HG03442 (cell line): Measurements from ENCODE around the gene TREML2.
"Not testable (repeated sequence)": the region's sequence is repeated elsewhere in the genome, so short reads cannot be mapped to it uniquely, and the experiment has no call there.

Experiments
- ATAC-seq: cut with Tn5 transposase; IDR thresholded peaks from one replicate; pipeline ENCODE4 v1.9.1; 2021; ENCODE audit warnings: mild to moderate bottlenecking, moderate library complexity; ENCODE audit not compliant: unreplicated experiment

Gene TREML2

DNA sequence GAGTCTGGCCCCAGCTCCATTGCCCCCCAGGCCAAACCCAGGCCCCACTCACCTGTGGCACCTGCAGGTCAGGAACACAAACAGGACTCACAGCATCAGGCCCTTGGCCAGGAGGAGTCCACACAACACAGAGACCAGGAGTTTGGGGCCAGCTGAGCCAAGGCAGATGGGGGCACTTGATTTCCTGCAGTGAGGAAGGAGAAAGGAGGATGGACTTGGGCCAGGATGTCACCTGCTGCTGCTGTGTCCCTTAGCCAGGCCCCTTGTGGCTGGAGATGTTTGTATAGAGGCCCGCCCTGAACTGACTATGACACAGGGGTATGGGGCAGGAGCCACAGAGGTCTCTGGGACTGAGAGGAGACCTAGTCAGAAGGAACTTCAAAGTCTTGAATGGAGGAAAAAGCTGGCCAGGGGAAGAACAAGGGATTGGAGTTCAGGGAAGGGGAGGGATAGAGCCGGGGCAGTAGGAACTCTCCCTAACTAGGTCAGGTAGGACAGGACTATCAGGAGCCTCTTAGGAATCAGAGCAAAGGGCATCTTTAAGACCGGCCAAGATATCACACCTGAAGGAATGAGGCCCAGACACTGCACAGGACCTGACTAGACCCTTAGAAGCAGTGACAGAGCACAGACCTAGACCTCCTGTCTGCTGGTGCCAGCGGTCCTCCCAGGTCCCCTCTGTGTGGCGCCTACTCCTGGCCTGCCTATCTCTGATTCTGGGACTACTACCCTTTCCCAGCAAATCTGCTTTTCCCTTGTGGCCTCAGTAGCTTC, 8.8 kb upstream of the TREML2 start:
- no peak for ATAC-seq

DNA sequence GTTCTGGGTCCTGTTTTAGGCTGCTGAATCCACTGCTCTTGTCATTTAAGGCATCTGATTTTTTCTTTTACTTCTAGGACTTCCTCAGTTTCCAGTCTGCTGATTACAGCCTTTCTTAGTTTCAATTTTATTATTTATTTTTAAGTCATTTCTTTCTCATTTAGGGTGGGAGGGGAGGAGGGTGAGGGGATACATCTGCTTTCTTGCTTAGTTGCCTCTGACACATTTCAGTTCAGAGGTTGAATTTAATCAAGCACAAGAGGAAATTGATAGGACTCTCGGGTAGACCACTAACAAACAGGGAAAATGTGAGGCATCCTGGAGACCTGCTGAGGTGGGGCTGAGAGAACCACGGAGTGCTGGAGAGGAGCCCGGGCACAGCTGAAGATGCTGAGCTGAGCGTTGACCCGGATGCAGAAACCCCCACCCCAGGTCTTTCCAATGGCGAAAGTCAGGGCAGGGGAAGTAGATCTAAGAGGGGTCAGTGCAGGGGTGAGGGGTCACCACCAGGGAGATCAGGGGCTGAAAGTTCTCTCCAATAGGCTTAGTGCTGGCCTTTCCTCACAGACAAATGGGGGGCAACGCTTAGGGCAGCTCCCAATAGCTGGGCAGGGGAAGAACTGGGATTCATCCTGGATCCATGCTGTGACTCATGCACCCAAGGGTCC, 7.6 kb upstream of the TREML2 start:
- ATAC-seq = no peak

DNA sequence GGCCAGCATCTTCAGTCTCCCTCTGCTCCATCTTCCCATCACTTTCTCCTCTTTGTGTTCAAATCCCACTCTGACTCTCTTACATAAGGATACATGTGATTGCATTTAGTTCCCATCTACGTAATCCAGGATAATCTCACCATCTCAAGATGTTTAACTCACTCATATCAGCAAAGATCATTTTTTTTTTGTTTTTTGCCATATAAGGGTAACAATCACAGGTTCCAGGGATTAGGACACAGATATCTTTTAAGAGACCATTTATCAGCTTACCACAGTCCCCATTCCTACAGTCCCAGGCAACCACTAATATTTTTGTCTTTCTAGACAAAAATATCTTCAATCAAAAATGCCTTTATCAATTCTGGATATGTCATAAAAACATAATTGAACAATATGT, 3.2 kb upstream of the TREML2 start:
- no peak for ATAC-seq

DNA sequence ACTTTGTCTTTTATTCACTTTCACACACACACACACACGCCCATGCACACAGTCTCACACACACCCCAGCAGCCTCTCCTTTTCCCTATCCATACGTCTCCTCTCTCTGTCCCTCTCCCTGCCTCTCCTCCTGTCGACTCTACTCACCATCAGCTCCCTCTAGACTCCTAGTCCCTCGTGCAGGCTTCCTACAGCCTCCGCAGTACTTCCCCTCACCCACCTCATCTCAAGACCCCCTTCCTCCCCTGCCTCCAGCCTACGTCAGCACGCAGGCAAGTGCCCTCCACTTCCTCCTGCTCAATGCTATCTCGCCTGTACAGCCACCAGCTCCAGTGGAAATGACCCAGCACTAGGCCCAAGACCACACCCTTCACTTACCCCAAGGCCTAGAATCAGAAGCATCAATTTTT, 820 bp upstream of the TREML2 start:
- no peak for ATAC-seq

DNA sequence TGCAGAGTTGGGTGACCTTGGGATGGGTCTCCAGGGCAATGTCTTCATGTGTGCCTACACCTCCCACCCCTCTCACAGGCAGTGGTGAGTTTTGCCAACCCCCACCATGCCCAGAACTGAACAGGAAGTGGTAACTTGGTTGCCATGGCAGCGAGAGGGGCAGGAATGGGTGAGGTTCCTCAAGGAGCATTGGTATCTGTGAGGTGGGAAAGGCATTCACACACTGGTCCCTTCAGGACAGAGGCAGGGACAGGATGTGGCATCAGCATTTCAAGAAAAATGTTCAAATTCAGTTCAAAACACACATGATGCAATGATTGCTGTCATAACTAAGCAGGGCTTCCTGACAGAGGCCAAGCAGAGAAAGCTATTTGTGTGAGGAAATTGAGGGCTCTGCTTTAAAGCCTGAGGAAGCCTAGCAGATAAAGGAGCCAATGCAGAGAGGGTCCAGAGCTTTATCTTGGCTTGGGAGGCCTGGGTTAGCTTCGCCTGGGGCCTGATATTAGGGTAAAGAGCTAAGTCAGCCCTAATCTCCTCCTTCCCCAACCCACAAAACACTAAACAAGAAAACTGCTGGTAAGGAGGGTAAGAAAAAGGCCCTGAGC, 551 bp downstream of the TREML2 start:
- no peak for ATAC-seq

DNA sequence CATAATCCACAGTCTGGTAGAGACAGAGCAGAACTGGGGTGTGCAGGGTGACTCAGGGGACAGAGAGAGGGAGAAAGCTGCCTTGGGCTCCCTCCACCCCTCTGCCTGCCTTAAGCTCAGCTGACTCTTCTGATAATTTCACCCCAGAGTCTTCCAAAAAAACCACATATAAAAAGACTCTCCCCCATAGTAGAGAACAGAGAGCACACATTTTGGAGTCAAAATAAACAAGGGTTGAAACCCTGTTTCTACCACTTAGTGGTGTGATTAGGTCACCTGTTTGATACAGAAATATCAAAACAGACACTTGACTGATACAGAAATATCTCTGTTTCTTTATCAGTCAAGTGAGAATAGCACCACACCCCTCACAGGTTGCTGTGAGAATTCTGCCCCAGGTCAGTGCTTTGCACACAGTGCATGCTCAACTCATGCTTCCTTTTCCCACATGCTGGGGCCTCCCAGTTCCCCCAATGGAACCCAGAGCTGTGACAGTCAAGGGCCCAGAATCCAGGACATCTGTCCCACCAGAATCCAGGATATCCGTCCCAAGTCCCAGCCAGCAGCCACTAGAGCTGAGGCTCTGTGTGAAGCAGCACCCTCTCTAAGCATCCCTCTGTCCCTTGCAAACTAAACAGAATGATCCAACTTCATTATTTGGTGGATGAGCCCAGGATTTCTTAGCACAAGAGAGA, 1.2 kb downstream of the TREML2 start:
- peak; percentile 45 for ATAC-seq

DNA sequence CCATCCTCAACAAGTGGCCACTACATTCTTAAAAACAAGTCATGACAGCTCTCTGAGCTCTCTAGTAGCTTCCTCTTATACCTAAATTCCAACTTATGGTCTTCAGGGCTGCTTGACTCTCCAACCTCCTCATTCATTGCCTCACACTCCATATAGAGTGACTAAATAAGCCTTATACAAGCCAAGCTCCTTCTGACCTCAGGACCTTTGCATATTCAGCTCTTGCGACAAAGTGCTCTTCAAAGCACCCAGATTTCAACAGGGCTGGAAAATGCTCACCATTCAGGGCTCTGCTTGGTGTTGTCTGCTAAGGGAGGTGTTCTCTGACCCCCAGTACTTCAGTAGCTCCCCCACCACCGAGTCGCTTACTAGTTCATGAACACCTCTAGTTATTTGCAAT, 3.7 kb downstream of the TREML2 start:
- no peak for ATAC-seq

DNA sequence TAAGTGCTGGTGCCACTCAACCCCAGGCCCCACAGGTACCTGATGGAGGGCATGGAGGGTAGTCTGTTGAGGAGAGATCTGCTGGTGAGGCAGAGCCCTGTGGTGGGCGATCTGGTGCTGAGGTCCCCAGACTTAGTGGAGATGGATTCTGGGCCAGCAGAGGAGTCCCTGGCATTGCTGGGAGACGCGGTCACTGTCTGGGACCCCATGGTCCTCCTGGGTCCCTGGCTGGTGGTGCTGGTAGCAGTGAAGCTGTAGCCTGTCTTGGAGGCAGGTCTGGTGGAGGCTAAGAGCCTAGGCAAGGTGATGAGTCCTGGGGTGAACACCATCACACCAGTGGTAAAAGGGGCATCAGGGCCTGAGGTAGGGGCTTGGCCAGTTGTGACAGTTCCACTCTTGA, 6.6 kb downstream of the TREML2 start:
- ATAC-seq = no peak

DNA sequence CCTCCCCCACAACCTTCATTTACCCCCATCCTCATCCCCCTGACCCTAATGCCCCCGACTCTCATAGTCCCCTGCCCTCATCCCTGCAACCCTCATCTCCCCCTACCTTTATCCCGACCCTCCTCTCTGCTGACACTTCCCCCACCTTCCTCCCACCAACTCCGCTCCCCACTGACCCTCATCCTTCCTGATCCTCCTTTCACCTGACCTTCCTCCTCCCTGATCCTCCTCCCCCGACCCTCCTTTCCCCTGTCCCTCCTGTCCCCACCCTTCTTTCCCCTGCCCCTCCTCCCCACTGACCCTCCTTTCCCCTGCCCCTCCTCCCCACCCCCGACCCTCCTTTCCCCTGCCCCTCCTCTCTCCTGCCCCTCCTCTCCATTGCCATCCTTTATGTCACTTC, 7.1 kb downstream of the TREML2 start:
- ATAC-seq = no peak

DNA sequence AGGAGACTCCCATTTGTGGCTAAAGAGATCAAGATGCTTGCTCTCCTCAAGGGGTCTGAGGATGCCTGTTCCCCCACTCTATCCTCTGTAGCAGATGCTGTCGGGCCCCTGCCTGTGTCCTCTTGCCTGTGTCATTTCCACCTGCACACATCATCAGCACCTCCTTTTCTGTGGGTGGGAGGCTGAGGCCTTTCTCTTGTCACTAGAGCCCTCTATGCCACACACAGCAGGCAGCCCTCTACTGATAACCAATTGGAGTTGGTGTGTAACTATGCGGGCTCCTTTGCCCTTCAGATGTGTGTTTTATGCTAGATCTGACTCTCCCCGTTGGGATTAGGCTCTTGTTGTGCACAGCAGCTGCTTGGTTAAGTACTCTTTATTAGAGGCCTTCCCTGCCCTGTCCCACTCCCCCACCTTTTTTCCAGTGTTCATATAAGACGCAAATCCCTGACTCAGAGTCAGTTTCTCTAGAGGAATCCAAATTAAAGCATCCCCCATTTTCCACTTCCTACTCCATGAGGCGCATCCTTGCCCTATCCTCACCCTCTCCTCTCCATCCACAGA, 7.7 kb downstream of the TREML2 start:
- no peak for ATAC-seq

DNA sequence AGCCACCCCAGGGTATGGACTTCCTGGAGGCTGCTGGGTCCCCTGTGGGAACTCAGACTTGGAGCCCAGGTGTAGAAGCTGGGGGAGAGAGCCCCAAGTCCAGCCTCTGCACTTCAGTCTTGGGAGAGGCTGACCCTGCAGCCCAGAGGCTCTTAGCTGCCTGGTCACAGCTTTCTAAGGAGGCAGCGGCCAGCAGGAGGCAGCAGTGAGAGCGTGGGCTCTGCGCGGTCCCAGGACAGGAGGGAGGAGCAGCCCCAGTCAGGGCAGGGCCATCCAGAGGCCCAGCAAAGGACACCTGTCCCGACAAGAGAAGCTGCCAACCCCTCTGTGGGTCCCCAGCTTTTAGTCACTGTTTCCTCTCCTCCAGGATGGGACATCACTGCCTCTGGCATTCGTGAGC, 9.4 kb downstream of the TREML2 start:
- ATAC-seq = no peak

DNA sequence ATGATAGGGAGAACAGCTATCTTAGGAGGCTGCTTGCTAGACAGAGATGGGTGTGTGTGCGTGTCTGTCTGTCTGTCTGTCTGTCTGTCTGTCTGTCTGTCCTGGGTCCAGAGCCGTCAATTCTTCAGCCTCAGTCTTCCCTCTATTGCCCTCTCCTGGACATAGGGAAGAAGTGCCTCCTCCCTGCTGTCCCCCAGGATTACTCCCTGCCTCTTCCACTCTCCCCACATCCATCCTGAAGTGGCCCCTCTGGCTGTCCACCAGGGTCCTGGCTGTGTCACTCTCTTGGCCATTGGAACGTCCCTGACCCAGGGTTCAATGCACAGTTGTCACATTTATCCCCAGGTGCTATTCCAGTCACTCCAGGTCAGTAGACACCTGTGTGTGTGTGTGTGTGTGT, 10.2 kb downstream of the TREML2 start:
- no peak for ATAC-seq

DNA sequence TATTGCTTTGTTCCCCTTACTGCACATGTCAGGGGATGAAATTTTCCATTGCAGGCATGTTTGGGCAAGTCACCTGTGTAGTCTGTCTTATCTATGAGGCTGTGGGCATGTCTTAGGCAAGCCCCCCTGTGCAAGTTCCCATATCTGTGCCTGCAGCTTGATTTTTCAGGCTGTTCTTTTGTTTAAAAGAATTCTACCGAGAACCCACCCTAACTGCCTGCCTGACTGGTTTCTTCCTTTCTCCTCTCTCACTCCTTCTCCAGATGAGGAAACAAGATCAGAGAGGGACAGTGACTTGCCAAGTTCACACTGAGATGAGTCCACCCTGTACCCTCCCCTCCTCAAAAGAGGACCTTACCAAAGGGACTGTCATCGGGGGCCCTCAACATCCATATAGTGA, 11.0 kb downstream of the TREML2 start:
- no peak for ATAC-seq

DNA sequence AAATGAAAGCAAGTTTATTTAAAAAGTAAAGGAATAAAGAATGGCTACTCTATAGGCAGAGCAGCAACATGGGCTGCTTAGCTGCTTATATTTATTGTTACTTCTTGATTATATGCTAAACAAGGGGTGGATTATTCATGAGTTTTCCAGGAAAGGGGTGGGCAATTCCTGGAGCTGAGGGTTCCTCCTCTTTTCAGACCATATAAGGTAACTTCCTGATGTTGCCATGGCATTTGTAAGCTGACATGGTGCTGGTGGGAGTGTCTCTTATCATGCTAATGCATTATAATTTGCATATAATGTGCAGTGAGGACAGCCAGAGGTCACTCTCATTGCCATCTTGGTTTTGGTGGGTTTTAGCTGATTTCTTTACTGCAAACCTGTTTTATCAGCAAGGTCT, 11.9 kb downstream of the TREML2 start:
- not testable (repeated sequence) for ATAC-seq

DNA sequence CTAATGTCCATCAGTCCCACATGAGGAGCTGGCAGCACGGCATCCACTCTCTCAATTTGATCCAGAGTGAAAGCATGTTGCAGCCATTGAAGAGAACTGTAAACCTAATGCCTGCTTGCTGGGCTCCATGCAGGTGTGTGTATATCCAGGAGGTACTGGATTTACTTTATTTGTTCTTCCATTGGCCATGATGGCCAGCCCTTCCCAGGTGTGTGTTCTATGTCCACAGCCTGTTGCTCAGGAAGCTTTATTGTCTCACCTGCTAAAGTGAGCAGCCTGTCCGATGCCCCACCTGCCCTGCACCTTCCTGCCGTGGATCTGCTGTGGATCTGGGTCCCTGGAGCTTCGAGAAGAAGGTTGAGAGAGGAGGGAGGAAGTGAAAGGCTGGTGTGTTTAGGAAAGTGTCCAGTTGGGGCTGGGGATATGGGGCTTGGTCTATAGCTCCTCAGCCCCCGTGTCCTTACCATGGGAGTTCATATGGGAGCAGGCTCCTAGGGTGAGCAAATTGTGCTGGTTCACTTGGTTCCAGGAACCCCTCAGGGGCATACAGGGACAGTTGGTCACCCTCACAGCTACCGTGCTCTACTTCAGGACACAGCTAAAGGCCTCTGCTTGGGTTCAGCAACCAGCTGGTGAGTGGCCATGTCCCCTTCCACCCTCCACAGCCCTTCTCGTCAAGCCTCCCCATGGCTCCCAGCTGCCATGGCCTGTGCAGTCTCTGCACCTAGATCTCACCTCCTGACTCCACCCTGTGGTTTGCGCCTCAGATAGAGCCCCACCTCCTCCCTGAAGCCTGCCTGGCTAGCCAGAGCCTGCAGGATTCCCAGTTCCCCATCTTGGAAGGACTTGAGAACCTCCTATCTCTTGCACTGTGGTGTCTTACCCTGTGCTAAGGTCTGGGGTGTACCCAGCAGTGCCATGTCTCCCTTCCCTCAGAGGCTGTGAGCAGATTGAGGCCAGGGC, 12.7 kb downstream of the TREML2 start:
- no peak for ATAC-seq

DNA sequence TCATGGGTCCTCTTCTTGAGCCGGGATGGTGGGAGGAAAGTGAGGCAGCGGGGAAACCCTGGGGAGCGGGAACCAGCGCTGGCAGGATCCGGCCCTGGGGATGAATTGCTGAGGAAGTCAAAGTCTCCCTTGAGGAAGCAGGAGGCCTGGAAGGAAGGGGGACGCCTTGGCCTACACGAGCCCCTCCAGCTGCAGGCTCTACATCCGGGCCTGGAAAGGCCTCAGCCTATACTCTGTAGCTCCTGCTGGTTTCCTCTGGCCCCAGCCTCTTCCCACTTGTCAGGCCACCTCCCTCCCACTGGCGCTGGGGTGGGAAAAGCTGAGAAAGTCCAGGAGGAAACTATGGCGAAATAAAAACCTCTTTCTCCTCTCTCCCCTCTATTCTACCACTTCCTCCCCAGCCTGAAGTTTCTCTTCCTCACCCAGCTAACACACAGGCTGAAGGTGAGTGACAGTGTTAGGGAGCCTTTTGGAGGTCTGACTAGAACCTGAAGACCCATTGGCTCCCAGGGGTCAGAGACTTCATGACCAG, 14.9 kb downstream of the TREML2 start:
- ATAC-seq = no peak

DNA sequence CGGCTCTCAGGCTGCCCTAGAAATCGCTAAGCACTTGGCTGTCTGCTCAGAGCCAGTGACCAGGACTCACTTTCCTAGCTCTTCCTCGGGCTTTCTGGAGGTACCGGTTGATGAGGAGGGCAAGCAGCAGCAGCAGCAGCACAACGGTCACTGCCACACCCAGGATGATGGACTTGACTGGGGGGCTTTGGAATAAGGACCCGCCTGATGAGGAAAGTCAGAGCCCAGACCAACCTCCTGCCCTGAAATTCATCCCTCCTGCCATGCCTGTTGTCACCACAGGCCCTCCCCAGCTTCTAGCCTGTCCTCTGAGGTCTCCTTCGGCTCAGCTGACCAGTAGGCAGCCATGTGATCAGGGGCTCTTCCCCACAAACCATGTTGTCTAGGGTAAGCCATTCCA, 16.2 kb downstream of the TREML2 start:
- ATAC-seq = no peak

DNA sequence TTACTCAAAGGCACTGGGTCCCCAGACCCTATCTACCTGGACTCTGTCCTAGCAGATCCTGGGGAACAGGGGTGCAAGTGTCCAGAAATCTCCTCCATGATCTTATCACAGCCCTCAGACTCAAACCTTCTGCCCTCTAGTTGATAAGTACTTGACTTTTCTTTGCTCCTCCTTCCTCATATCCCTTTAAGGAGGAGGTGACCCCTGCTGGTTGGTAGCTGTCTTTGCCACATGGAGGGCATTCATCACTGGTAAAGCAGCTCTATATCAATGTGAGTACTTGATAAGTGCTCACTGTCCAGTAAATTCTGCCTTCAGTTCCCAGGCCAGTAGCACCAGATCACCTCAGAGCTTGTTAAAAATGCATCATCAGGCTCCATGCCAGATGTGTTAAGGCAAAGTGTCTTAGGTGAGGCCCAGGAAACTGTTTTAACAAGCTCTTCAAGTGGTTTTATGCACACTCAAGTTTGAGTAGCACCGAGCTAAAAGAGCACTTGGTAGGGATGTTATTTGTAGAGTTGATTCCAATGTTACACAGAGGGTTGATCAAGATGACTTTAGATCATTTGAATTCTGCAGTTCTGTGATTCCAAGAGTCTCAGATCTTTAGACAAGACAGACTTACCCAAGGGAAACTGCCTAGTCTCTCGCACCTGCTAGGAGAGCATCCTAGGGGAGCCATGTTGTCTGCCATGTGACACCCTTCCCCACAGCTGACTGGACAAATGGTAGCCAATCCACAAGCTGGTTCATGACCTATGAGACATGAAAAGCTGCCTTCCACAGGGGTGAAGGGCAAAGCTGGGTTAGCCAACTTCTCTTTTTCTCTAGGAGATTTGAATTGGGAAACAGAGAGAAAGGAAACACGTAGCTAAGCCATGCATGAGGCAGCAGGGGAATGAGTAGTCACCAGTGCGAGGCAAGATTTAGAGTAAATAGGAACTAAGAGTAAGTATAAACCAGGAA, 18.6 kb downstream of the TREML2 start:
- ATAC-seq = no peak

DNA sequence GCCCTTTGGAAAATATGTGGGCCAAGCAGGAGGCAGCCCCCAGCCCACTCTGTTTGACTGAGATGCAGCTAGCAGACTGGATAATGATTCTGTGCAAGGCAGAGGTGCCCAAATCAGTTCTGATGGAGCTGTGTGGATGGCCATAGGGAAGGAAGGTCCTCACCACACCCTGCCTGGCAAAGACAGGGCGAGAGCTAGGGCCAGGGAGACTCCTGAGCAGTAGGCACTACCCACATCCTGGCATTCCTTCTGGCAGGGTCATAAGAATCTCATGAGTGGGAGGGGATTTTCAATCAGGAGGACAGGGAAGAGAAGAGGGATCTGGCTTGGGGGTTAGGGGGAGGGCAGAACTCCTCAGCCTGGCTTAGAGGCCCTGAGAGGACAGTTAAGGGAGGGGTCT, 19.4 kb downstream of the TREML2 start:
- no peak for ATAC-seq
